Measurements from ENCODE around the gene PBX1. TPM values are rescaled to one million over a fixed set of nuclear protein-coding genes. Genes with fewer than 3 reads are reported as not detected.

PBX1 gene
- total and polyA plus RNA-seq, 8 donors, result 17.3 to 113 (median 91.9) TPM

- Histone ChIP-seq H3K4me3 (no peak overlapping the region), H3K36me3 (no peaks in the 10 kb centered on the region), H3K9me3 (no peaks in the 10 kb centered on the region), H3K27me3 (no peaks in the 10 kb centered on the region), H3K4me1 (peaks cover 31 to 38% (median 35%) of the 10 kb centered on the region in 3 donors), H3K27ac (no peak overlapping the region)
- WGBS, 2 donors, result 70 to 84% methylated on average over 1 of the region's 1 CpG
- intact Hi-C loops (cut with DNase I), result no loop called here
- ATAC-seq, result no peak
- TF ChIP-seq CTCF (IDR thresholded peaks at IDR 0.05), result no peak
- FAIRE-seq, result peak; percentile 17
- no peak for DNase-seq
Measured at GRCh38 chr1:164757625-164758024, 198.6 kb downstream of the PBX1 start.

GRCh38 chr1:164759144-164759920 lies 200.3 kb downstream of the PBX1 start:
- Histone ChIP-seq H3K4me1 (peaks cover 20 to 21% (median 20%) of the 10 kb centered on the region in 3 donors), H3K9me3 (no peaks in the 10 kb centered on the region), H3K4me3 (no peak overlapping the region), H3K36me3 (no peaks in the 10 kb centered on the region), H3K27ac (no peak overlapping the region), H3K27me3 (no peaks in the 10 kb centered on the region)
- intact Hi-C loops (cut with DNase I), result no loop called here
- ATAC-seq (peak in 1 of 4 donors; percentile 7), DNase-seq (no peak), FAIRE-seq (no peak)
- no peak for TF ChIP-seq CTCF (IDR thresholded peaks at IDR 0.05)
- 80 to 81% methylated on average over 6 of the region's 6 CpGs for whole genome bisulfite sequencing, 2 donors

GRCh38 chr1:164759979-164760469 lies 201.0 kb downstream of the PBX1 start:
- 56 to 59% methylated on average over 7 of the region's 7 CpGs for WGBS, 2 donors
- TF ChIP-seq CTCF (IDR thresholded peaks at IDR 0.05), result no peak
- ATAC-seq (no peak), FAIRE-seq (no peak), DNase-seq (no peak)
- no peak overlapping the region for H3K27ac ChIP-seq
- intact Hi-C loops (cut with DNase I), result no loop called here
- H3K9me3 ChIP-seq, result no peaks in the 10 kb centered on the region
- H3K27me3 ChIP-seq, result no peaks in the 10 kb centered on the region
- peaks cover 15 to 21% (median 20%) of the 10 kb centered on the region in 3 donors for H3K4me1 ChIP-seq
- no peaks in the 10 kb centered on the region for H3K36me3 ChIP-seq
- H3K4me3 ChIP-seq, result no peak overlapping the region

- Histone ChIP-seq H3K9me3 (no peaks in the 10 kb centered on the region), H3K4me1 (peaks cover 20 to 27% (median 22%) of the 10 kb centered on the region in 3 donors), H3K4me3 (no peak overlapping the region), H3K27ac (no peak overlapping the region), H3K27me3 (no peaks in the 10 kb centered on the region), H3K36me3 (no peaks in the 10 kb centered on the region)
- no peak for TF ChIP-seq CTCF (IDR thresholded peaks at IDR 0.05)
- 75% methylated on average over 5 of the region's 5 CpGs for WGBS, 2 donors
- DNase-seq, result no peak
- intact Hi-C loops (cut with DNase I), result no loop called here
- no peak for FAIRE-seq
- no peak for ATAC-seq
Measured at GRCh38 chr1:164760569-164760968, 201.6 kb downstream of the PBX1 start.

GRCh38 chr1:164761009-164761408 lies 202.0 kb downstream of the PBX1 start:
- ATAC-seq (no peak), FAIRE-seq (no peak), DNase-seq (no peak)
- no peak overlapping the region for H3K4me3 ChIP-seq
- H3K36me3 ChIP-seq, result no peaks in the 10 kb centered on the region
- no peaks in the 10 kb centered on the region for H3K27me3 ChIP-seq
- TF ChIP-seq CTCF (IDR thresholded peaks at IDR 0.05), result no peak
- H3K4me1 ChIP-seq, result peaks cover 20 to 27% (median 26%) of the 10 kb centered on the region in 3 donors
- intact Hi-C loops (cut with DNase I), result no loop called here
- H3K9me3 ChIP-seq, result no peaks in the 10 kb centered on the region
- H3K27ac ChIP-seq, result no peak overlapping the region
